GM12878 (cell line): ENCODE data around the gene RASAL1.

Experiments
- SMARCA5 ChIP-seq: fragments of 450-650 bp; IDR thresholded peaks from 2 replicates; pipeline ENCODE4 v1.6.1; 2017; ENCODE audit warnings: mild to moderate bottlenecking
- SMC3 ChIP-seq: IDR thresholded peaks from 2 replicates; pipeline ENCODE4 v1.6.1; 2011; ENCODE audit warnings: low read length, improper control_type of control experiment, borderline replicate concordance

DNA sequence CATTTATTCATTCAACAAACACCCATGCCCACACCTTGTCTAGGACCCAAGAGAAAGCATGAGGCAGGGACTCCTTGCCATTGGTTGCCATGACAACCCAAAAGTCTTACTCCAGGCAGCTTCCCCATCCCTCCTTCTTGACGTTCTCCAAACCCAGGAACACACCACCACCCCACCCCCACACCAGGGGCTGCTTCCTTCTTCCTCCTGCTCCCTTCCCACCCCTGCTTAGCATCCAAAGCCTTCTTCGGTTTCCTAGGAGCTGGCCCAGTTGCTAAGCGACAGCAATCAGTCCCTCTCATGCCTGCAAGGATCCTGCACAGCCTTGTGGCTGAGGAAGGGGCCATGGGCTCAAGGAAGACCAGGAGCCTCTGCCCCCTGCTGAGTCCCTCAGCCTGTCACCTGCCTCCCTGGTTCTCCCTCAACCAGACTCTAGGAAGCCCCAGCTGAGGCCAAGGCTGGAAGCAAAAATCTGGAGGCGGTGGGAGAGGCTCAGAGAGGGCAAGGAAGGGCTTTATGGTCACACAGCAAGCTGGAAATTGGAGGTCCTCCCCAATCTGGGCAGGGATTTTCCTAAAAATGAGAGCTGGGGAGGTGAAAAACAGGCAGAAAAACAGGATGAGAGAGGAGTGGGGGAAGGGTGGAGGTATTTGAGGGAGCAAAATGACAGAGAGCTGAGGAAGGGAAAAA, 15.4 kb downstream of the RASAL1 start:
- no peak for TF ChIP-seq SMC3
- no peak for TF ChIP-seq SMARCA5
